IPS-15b (cell line): Measurements from ENCODE around the gene CTNNA3.

ENCODE experiments used
- H3K27me3 ChIP-seq: one replicate; pipeline ENCODE4 v1.6.1; 2013; ENCODE audit warnings: low read length; ENCODE audit not compliant: control insufficient read depth, insufficient read depth
- H3K36me3 ChIP-seq: one replicate; pipeline ENCODE4 v1.6.1; 2013; ENCODE audit warnings: low read length; ENCODE audit not compliant: control insufficient read depth, insufficient read depth
- H3K4me1 ChIP-seq: one replicate; pipeline ENCODE4 v1.6.1; 2013; ENCODE audit warnings: mild to moderate bottlenecking, low read length; ENCODE audit not compliant: control insufficient read depth, insufficient read depth
- H3K4me3 ChIP-seq: one replicate; pipeline ENCODE4 v1.5.1; 2013; ENCODE audit warnings: low read depth, low read length
- H3K9ac ChIP-seq: one replicate; pipeline ENCODE4 v1.6.1; 2013; ENCODE audit warnings: low read depth, mild to moderate bottlenecking, low read length
- H3K9me3 ChIP-seq: one replicate; pipeline ENCODE4 v1.6.1; 2013; ENCODE audit warnings: mild to moderate bottlenecking, low read length; ENCODE audit not compliant: control insufficient read depth, insufficient read depth

CTNNA3 gene

GRCh38 chr10:66684581-66684980 lies 1011.4 kb downstream of the CTNNA3 start:
- no peak overlapping the region for H3K9ac ChIP-seq
- H3K4me3 ChIP-seq, result no peak overlapping the region
- H3K9me3 ChIP-seq, result no peaks in the 10 kb centered on the region
- no peaks in the 10 kb centered on the region for H3K36me3 ChIP-seq
- no peaks in the 10 kb centered on the region for H3K27me3 ChIP-seq
- no peaks in the 10 kb centered on the region for H3K4me1 ChIP-seq

- H3K4me3 ChIP-seq, result no peak overlapping the region
- H3K9me3 ChIP-seq, result no peaks in the 10 kb centered on the region
- H3K36me3 ChIP-seq, result no peaks in the 10 kb centered on the region
- H3K27me3 ChIP-seq, result no peaks in the 10 kb centered on the region
- no peaks in the 10 kb centered on the region for H3K4me1 ChIP-seq
- no peak overlapping the region for H3K9ac ChIP-seq
These were observed 1015.1 kb downstream of the CTNNA3 start for GRCh38 chr10:66680886-66681285.

- H3K36me3 ChIP-seq, result no peaks in the 10 kb centered on the region
- H3K27me3 ChIP-seq, result no peaks in the 10 kb centered on the region
- H3K9me3 ChIP-seq, result no peaks in the 10 kb centered on the region
- H3K4me3 ChIP-seq, result no peak overlapping the region
- H3K4me1 ChIP-seq, result no peaks in the 10 kb centered on the region
- no peak overlapping the region for H3K9ac ChIP-seq
These were observed 1017.5 kb downstream of the CTNNA3 start for GRCh38 chr10:66678521-66678920.

DNA sequence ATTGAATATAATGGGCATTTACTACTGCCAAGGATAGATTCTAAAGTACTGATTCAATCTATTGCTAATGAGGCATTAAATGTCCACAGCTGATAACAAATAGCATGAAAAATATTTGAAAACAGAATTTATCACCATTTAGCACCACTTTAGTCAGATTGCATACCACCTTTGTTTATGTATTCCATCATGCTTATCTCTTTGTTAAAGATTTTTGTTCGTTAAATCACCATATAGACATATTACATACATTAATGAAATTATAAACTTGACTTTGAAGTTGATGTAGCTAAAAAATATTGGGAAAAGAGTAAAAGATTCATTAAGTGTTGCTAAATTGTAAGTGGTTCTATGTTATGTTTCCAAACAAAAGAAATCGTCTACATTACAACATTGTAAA lies 1022.9 kb downstream of the CTNNA3 start:
- Histone ChIP-seq H3K4me1 (no peaks in the 10 kb centered on the region), H3K36me3 (no peaks in the 10 kb centered on the region)

DNA sequence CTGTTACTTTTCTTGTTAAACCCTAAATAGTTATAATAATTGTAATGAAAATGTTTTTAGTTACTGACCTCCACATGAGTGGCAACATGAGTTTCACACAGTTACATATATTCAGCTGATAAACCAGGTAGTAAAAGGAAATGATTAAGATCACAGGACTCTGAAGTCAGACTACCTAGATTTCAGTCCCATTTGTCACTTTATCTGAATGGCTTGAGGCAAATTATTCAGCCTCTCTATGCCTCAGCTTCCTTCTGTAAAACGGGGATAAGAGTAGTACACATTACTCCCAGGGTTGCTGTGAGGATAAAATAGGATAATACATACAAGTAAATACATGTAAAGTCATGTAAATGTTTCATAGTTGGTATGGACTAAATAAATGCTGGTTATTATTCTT lies 1024.4 kb downstream of the CTNNA3 start:
- Histone ChIP-seq H3K27me3 (no peaks in the 10 kb centered on the region), H3K36me3 (no peaks in the 10 kb centered on the region), H3K9me3 (no peaks in the 10 kb centered on the region), H3K9ac (no peak overlapping the region), H3K4me3 (no peak overlapping the region), H3K4me1 (no peaks in the 10 kb centered on the region)

More for the DNA sequence above, 1022.9 kb downstream of the CTNNA3 start:
- no peaks in the 10 kb centered on the region for H3K9me3 ChIP-seq
- no peak overlapping the region for H3K9ac ChIP-seq
- H3K4me3 ChIP-seq, result no peak overlapping the region
- H3K27me3 ChIP-seq, result no peaks in the 10 kb centered on the region

DNA sequence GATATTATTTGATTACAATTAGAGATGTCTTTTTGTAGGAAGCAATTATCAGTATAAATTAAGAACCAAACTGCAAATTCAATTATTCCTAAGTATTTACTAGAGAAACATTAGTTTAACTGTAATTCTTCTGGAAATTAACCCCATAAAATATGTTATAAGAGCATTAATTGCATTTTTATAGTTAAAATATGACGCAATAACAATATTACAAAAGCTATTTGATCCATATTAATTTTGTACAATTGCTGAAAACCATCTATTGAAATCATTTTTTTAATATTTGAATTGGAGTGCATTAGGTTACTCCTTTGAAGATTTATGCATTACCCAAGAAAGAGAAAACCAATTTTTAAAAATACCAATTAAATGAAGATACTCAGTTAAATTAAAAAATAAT lies 1024.9 kb downstream of the CTNNA3 start:
- H3K4me1 ChIP-seq, result no peaks in the 10 kb centered on the region
- H3K27me3 ChIP-seq, result no peaks in the 10 kb centered on the region
- H3K36me3 ChIP-seq, result no peaks in the 10 kb centered on the region
- H3K9ac ChIP-seq, result no peak overlapping the region
- H3K4me3 ChIP-seq, result no peak overlapping the region
- no peaks in the 10 kb centered on the region for H3K9me3 ChIP-seq

DNA sequence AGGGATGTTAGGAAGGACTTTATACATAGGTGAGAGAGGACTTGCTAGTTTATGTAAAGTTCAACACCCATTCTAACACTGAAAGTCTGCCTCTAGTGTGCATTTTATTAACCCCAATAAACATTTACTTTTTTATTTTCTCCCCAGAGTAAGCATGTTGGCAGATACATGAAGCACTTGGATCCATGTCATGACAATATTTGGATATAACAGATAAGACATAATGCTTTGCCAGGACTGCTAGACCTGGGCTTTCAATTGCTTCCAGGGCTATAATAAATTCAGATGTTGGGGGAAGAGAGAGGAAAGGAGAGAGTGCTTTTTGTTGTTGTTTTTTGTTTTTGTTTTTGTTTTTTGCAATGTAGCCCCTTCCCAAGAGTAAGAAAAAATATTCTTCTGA lies 1039.5 kb downstream of the CTNNA3 start:
- H3K4me1 ChIP-seq, result no peaks in the 10 kb centered on the region
- no peaks in the 10 kb centered on the region for H3K36me3 ChIP-seq
- no peak overlapping the region for H3K9ac ChIP-seq
- H3K4me3 ChIP-seq, result no peak overlapping the region
- H3K9me3 ChIP-seq, result no peaks in the 10 kb centered on the region
- H3K27me3 ChIP-seq, result no peaks in the 10 kb centered on the region

- H3K9me3 ChIP-seq, result no peaks in the 10 kb centered on the region
- no peak overlapping the region for H3K9ac ChIP-seq
- no peak overlapping the region for H3K4me3 ChIP-seq
- no peaks in the 10 kb centered on the region for H3K4me1 ChIP-seq
- no peaks in the 10 kb centered on the region for H3K36me3 ChIP-seq
- no peaks in the 10 kb centered on the region for H3K27me3 ChIP-seq
These were observed 1041.1 kb downstream of the CTNNA3 start for GRCh38 chr10:66654861-66655260.

- Histone ChIP-seq H3K36me3 (peaks cover 2% of the 10 kb centered on the region), H3K9me3 (no peaks in the 10 kb centered on the region), H3K9ac (no peak overlapping the region), H3K4me1 (no peaks in the 10 kb centered on the region), H3K27me3 (no peaks in the 10 kb centered on the region), H3K4me3 (no peak overlapping the region)
These were observed 1044.5 kb downstream of the CTNNA3 start for GRCh38 chr10:66651308-66652082.

GRCh38 chr10:66649626-66650025 lies 1046.4 kb downstream of the CTNNA3 start:
- Histone ChIP-seq H3K9me3 (no peaks in the 10 kb centered on the region), H3K4me3 (no peak overlapping the region), H3K4me1 (no peaks in the 10 kb centered on the region), H3K27me3 (no peaks in the 10 kb centered on the region), H3K36me3 (peaks cover 2% of the 10 kb centered on the region), H3K9ac (no peak overlapping the region)

DNA sequence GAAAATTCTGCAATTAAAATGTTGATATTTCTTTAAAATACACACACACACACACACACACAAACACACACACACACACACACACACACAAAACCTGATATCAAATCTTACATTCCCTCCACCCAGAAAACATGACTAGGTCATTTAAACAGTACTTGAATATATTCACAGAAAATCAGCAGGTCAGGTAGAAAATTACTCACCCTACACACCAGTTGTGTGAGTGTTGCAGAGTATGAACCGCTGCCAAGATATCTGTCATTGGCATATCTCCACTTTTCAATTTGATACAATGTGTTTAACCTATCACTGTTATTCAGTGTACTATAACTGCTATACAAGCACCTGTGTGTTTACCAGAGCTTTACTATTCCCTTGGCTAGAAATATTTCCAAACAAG lies 1053.8 kb downstream of the CTNNA3 start:
- no peaks in the 10 kb centered on the region for H3K9me3 ChIP-seq
- no peak overlapping the region for H3K4me3 ChIP-seq
- H3K4me1 ChIP-seq, result no peaks in the 10 kb centered on the region
- no peaks in the 10 kb centered on the region for H3K36me3 ChIP-seq
- H3K9ac ChIP-seq, result no peak overlapping the region
- H3K27me3 ChIP-seq, result no peaks in the 10 kb centered on the region

DNA sequence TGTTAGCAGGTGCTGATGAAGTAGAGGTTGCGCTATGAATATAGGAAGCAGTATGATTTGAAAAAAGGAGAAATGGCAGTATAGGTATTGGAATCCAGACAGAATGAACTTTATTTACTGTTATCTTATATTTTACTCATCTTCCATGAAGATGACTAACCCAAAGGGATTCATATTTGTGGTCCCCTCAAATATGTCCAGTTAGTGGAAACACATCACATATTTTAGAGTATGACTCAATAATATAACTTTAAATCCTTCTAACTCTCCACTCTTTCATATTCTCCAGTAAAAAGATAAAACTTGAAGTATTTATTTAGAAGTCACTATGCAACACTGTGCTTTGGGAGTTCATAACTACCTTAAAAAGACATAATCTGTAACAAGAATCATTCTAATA lies 1056.6 kb downstream of the CTNNA3 start:
- Histone ChIP-seq H3K9ac (no peak overlapping the region), H3K27me3 (no peaks in the 10 kb centered on the region), H3K36me3 (no peaks in the 10 kb centered on the region), H3K4me3 (no peak overlapping the region), H3K4me1 (no peaks in the 10 kb centered on the region), H3K9me3 (no peaks in the 10 kb centered on the region)
